ENCODE results near the gene ZDHHC16. TPM values are rescaled to one million over a fixed set of nuclear protein-coding genes. Genes with fewer than 3 reads are reported as not detected.

ZDHHC16 gene
- total RNA-seq: 27.0 and 28.2 TPM in 2 replicates

DNA sequence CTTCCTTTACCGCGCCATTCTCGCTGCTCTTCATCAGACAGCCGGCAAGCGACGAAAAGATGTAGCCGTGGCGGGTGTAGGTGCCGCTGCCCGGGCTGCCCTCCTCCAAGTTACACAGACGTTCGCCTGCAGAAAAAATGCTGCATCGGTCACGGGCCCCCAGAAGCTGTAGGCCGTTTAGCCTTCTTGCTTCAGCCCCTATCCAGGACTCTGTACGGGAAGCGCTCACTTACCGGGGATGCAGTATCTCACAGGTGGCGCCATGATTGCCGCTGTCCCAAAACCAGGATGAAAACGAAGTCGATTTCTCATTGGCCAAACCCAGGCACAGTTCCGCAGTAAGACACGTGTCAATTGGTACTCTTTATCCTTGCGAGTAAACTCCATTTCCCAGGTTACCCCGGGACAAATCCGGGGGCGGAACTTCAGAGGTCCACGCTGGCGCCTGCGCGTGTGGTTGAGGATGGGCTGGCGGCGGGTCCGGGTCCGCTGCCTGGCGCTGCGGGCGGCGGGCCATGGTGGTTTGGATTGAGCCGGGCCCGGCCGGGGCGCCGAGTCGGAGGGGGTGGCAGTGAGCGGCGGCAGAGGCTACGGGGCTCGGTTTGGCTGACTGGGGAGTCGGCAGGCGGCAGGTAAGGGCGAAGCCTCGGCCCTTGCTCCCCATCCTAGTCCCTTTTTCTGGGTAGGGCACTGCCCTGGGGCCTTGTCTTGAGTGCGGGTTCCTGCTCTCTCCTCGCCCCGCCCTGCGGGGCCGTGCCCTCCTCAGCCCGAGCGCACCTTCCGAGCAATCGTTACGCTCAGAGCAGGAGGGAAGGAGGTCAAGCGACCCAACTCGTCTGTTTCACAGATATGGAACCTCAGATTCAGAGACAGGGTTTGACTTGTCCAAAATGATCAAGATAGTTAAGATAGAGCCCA lies at the start of gene ZDHHC16, which contains the start of gene EXOSC1:
ZDHHC16 (plus strand) TSS at position 454 of the 918 bp plus-strand sequence. CDS start 5,501 bp downstream, outside the sequence.
EXOSC1 (minus strand) TSS at position 285 of the 918 bp plus-strand sequence; CDS start at position 264, 21 bp downstream.

DNA sequence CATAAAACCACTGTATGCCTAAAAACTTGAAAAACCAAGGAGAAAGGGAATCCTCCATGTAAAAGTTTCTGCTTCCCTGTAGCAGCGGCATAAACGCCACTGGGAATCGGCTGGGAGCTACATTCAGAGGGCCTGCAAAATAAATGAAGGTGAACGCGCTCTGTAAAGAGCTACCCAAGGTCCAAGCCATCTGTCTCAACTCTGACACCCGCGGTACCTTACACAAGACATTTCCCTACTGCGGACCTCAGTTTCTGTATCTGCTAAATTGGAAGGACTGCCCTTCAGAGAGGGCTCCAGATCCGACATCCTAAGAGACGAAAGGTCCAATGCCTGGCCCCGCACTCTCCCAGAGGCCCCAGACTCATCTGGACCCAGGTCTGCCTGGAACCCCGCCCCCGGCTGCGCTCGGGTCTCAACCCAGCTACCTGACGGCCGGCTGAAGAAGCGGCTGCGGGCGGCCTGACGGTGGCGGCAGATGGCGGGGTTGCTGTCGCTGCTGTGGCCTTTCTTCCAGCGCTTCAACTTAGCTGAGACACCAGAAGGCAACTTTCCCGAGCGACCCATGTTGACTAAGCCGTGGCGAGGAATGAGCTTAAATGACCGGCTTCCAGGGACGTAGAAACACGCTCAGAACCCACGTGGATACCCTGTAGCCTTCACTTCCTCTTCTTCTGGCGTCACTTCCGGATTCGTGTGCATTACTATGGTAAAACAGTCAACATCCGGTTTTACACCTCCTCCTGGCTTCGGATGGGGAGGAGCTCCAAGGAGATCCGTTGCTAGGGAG lies 45.1 kb upstream of the ZDHHC16 start, which contains the start of gene RRP12:
RRP12 (minus strand) TSS at position 676 of the 790 bp plus-strand sequence; CDS start at position 567, 109 bp downstream.

DNA sequence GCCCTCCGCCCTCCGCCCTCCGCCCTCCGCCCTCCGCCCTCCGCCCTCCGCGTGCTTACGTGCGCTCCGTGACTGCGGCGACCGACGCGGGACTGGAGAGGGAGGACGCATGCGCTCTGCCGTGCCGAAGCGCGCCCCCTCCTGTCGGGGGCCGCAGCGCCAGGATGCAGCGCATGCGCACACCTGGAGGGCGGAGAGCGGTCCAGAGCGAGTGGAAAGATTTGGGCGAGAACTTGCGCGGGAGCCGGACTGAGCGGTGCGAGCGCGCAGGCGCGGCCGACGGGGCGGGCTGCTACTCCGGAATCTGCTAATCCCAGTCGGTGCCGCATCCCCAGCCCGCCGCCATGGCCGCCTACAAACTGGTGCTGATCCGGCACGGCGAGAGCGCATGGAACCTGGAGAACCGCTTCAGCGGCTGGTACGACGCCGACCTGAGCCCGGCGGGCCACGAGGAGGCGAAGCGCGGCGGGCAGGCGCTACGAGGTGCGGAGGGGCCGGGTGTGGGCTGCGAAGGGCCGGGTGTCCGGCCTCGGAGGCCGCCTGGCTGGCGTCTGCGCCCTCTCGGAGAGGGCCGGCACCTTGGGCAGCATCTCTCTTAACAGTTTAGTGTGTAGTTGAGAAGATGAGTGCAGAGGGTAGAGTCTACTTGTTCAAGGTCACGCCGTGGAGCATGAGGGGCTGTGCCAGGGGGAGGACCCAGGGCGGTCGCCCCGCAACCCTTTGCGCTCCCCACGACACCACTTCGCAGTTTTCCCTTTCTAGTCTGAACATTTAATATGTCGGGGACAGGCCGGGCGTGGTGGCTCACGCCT lies 19.8 kb upstream of the ZDHHC16 start, which contains the start of gene PGAM1:
PGAM1 (plus strand) TSS at position 228 of the 812 bp plus-strand sequence; CDS start at position 345, 117 bp downstream.

DNA sequence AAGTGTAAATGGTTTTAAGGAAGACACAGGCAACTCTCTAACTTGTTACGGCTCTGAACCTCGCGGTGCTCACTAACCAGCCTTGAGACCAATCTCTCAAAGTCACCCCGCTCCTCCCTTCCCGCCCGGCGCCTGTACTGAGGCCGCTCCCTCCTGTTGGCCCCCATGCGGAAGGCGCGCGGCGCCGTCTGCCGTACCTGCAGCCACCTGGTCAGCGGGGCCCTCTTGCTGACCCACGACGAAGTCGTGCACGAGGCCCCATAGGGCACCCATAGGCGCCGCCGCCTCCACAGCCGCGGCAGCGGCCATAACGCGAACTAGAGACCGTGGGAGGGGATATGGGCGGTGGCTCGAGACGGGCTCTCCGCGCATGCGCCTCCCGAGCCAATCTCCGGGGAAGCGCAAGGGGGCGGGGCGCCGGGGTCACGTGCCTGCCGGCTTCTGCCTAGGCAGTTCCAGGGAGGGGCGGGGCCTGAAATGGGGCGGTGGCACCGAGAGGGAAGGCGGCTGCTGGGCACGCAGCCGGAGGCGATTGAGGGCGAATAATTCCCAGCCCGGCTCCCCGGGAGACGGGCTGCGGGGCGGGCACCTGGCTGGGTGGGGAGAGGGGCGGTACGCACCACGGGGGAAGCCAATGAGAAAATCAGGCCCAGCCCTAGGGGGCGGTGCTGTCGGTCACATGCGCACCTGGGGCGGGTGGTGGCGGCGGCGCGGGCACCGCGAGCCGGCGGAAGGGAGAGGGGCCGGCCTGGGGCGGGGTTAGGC lies 52.3 kb downstream of the ZDHHC16 start, which contains the start of gene MMS19:
MMS19 (minus strand) TSS at position 347 of the 765 bp plus-strand sequence; CDS start at position 309, 38 bp downstream.

DNA sequence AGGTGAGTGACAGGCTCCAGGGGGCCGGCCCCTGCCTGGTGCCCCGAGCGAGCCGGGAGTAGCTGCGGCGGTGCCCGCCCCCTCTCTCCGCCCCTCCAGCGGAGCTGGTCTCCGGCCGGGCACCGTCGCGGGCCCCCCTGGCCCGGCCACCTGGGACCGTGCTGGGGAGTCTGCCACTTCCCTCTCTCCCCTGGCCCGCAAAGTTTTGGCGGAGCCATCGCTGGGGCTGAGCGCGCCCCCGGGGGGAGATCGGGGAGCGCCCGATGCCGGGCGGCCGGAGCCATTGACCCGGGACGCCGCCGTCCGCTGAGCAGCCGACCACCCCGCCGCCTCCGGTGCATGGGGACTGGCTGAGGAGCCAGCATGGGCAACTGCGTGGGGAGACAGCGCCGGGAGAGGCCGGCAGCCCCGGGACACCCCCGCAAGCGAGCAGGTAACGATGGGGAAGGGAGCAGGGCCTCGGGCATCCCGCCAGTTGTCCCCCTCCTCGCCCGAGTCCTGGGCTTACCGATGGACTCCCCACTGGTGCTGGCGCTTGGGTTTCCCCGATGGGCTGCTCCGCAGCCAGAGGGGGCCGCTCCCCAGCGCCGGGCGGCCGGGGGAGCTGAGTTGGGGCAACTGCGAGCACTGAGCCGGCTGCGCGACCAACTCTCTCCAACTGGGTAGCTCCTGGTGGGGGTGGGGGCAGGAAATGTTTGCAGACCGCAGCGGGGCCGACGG lies 53.0 kb downstream of the ZDHHC16 start, which contains the start of gene UBTD1:
UBTD1 (plus strand) TSS at position 84 of the 720 bp plus-strand sequence; CDS start at position 364, 280 bp downstream.

Other genes with a start within 250 kb of the ZDHHC16 start
- gene ARHGAP19, start 153.5 kb upstream of the ZDHHC16 start, total RNA-seq: 3.8 and 4.1 TPM in 2 replicates
- 2.2 and 2.4 TPM in 2 replicates for gene FRAT1, start 126.9 kb upstream of the ZDHHC16 start, total RNA-seq
- 2.7 and 3.9 TPM in 2 replicates for gene FRAT2, start 111.4 kb upstream of the ZDHHC16 start, total RNA-seq
- gene RRP12, start 44.8 kb upstream of the ZDHHC16 start, total RNA-seq: 8.4 and 8.7 TPM in 2 replicates
- gene PGAM1, start 20.0 kb upstream of the ZDHHC16 start, total RNA-seq: 172 and 252 TPM in 2 replicates
- gene EXOSC1, start 169 bp upstream of the ZDHHC16 start, total RNA-seq: 34.5 and 34.6 TPM in 2 replicates
- 46.0 and 46.5 TPM in 2 replicates for gene MMS19, start 52.2 kb downstream of the ZDHHC16 start, total RNA-seq
- gene UBTD1, start 52.7 kb downstream of the ZDHHC16 start, total RNA-seq: 17.7 and 22.4 TPM in 2 replicates
- 0.16 and 4.9 TPM in 2 replicates for gene ANKRD2, start 126.6 kb downstream of the ZDHHC16 start, total RNA-seq
- gene HOGA1, start 138.2 kb downstream of the ZDHHC16 start, total RNA-seq: 0.34 and 1.4 TPM in 2 replicates
- not detected in 2 replicates for gene C10orf62, start 143.5 kb downstream of the ZDHHC16 start, total RNA-seq
- 3.2 and 5.2 TPM in 2 replicates for gene MORN4, start 187.3 kb downstream of the ZDHHC16 start, total RNA-seq
- gene PI4K2A, start 194.5 kb downstream of the ZDHHC16 start, total RNA-seq: 9.8 and 14.0 TPM in 2 replicates
- 21.0 and 34.7 TPM in 2 replicates for gene AVPI1, start 241.1 kb downstream of the ZDHHC16 start, total RNA-seq

Measured in bronchial smooth muscle cell (primary cell).